Measurements from ENCODE around the gene CCDC27.

GRCh38 chr1:3750741-3751140, 1.5 kb upstream of the CCDC27 start:
- TF ChIP-seq GATA3 (IDR thresholded peaks at IDR 0.05; ENCODE audit: low read depth, low read length) (no peak), GATA2 (IDR thresholded peaks at IDR 0.05; ENCODE audit: low read depth, low read length) (no peak)

Data from SH-SY5Y (cell line).